K562 (cell line): ENCODE results near the gene CASP5.

ENCODE experiments used
- CBX5 ChIP-seq: IDR thresholded peaks from 2 replicates; pipeline ENCODE4 v1.6.1; 2014; ENCODE audit warnings: low read depth, borderline replicate concordance
- CTCF ChIP-seq, 3 experiments: IDR thresholded peaks in 2 of 3; conservative IDR thresholded peaks in 1 of 3; 2 replicates each; pipeline ENCODE4 v1.5.1; 2011 to 2012; ENCODE audit warnings: low read length in 3 of 3, mild to moderate bottlenecking in 3 of 3, control low read depth in 2 of 3, improper control_type of control experiment in 1 of 3, inconsistent platforms in 1 of 3, low read depth in 1 of 3, mixed read lengths in 1 of 3, moderate library complexity in 1 of 3; ENCODE audit not compliant: insufficient read depth in 2 of 3
- EP300 ChIP-seq: IDR thresholded peaks from 2 replicates; pipeline ENCODE4 v1.6.1; 2012; ENCODE audit warnings: low read length, improper control_type of control experiment
- MAX ChIP-seq: sonication (generic); formaldehyde crosslinking; IDR thresholded peaks from 2 replicates; pipeline ENCODE4 v1.9.0; 2022; ENCODE audit warnings: mild to moderate bottlenecking, missing genetic modification reagents
- MTA3 ChIP-seq: fragments of 450-650 bp; formaldehyde crosslinking; IDR thresholded peaks from 2 replicates; pipeline ENCODE4 v1.6.1; 2017; ENCODE audit warnings: mild to moderate bottlenecking, borderline replicate concordance
- POLR2AphosphoS2 ChIP-seq: IDR thresholded peaks from 2 replicates; pipeline ENCODE4 v1.6.1; 2012; ENCODE audit warnings: low read length, improper control_type of control experiment
- POLR2AphosphoS5 ChIP-seq: IDR thresholded peaks from 2 replicates; pipeline ENCODE4 v1.6.1; 2011; ENCODE audit warnings: mild to moderate bottlenecking, low read depth, low read length, moderate library complexity; ENCODE audit not compliant: control insufficient read depth, insufficient read depth
- RERE ChIP-seq: sonication (generic); formaldehyde crosslinking; IDR thresholded peaks from 2 replicates; pipeline ENCODE4 v1.8.0; 2023; ENCODE audit warnings: missing genetic modification reagents, mild to moderate bottlenecking, borderline replicate concordance
- SPI1 ChIP-seq: IDR thresholded peaks from 2 replicates; pipeline ENCODE4 v1.6.1; 2011; ENCODE audit warnings: low read depth, low read length, control low read depth, borderline replicate concordance
- TAF15 ChIP-seq: fragments of 200-400 bp; formaldehyde crosslinking; IDR thresholded peaks from 2 replicates; pipeline ENCODE4 v1.6.1; 2017; ENCODE audit warnings: mild to moderate bottlenecking, low read depth, low read length, moderate library complexity
- USF2 ChIP-seq: sonication (generic); formaldehyde crosslinking; IDR thresholded peaks from 2 replicates; pipeline ENCODE4 v1.5.0; 2020; ENCODE audit warnings: missing genetic modification reagents
- ZFX ChIP-seq: sonication (generic); formaldehyde crosslinking; IDR thresholded peaks from 2 replicates; pipeline ENCODE4 v1.8.0; 2022; ENCODE audit warnings: mild to moderate bottlenecking, missing genetic modification reagents, moderate library complexity
- TF ChIP-seq, protein P1 (sequence below): sonication (generic); formaldehyde crosslinking; IDR thresholded peaks from 2 replicates; pipeline ENCODE4 v1.8.1; 2023; ENCODE audit warnings: mild to moderate bottlenecking, missing genetic modification reagents, moderate library complexity

- TF ChIP-seq MAX (CRISPR knock-in tag) (no peak), POLR2AphosphoS2 (no peak), SPI1 (no peak), CTCF (IDR thresholded peaks at IDR 0.05 in 2 of 3, conservative IDR thresholded peaks at IDR 0.05 in 1 of 3; ENCODE audit: insufficient read depth in 2 of 3, low read depth in 1 of 3, low read length in 3 of 3) (no peak), MTA3 (no peak), RERE (no peak), POLR2AphosphoS5 (no peak), USF2 (no peak), EP300 (no peak), CBX5 (no peak), TAF15 (no peak), ZFX (no peak)
- TF ChIP-seq, protein P1, sequence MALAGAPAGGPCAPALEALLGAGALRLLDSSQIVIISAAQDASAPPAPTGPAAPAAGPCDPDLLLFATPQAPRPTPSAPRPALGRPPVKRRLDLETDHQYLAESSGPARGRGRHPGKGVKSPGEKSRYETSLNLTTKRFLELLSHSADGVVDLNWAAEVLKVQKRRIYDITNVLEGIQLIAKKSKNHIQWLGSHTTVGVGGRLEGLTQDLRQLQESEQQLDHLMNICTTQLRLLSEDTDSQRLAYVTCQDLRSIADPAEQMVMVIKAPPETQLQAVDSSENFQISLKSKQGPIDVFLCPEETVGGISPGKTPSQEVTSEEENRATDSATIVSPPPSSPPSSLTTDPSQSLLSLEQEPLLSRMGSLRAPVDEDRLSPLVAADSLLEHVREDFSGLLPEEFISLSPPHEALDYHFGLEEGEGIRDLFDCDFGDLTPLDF (CRISPR knock-in tag) = no peak
These were observed 22.8 kb upstream of the CASP5 start for GRCh38 chr11:105045676-105046296.
